Fibroblast of mammary gland (primary cell): ENCODE results near the gene MTURN.
"Not testable (repeated sequence)": the region's sequence is repeated elsewhere in the genome, so short reads cannot be mapped to it uniquely, and the experiment has no call there.

Experiments
- DNase-seq: peaks from one replicate; pipeline ENCODE4 v3.0.0-alpha.2; 2010; ENCODE audit warnings: low read depth
- H3K4me3 ChIP-seq: 2 replicates; pipeline ENCODE4 v1.5.1; 2011; ENCODE audit warnings: low read depth, mild to moderate bottlenecking, low read length, moderate library complexity; ENCODE audit not compliant: control insufficient read depth
- CTCF ChIP-seq: conservative IDR thresholded peaks from 2 replicates; pipeline ENCODE4 v1.5.1; 2011; ENCODE audit warnings: low read depth, low read length, inconsistent platforms; ENCODE audit not compliant: control insufficient read depth, insufficient read depth

The MTURN gene

DNA sequence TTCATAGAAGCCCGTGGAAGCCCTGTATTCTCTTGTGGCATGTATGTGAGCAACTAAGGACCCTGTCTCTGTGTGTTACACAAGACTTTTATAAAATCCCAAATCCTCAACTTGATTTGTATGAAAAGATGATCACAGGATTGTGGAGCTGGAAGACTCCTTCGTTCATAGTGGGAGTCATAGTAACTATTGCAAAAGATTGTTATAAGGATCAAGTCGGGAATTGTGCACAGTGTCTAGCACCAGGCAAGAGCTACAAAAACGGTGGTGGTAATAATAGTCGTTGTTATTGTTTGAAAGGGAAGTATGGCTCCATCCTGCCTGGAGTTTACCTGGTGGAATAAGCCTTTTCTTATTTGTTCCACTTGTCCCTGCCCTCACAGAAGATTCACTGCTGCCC, 42.8 kb upstream of the MTURN start:
- no peak overlapping the region for H3K4me3 ChIP-seq
- TF ChIP-seq CTCF, result no peak
- peak; percentile 45 for DNase-seq

GRCh38 chr7:30093420-30093952, 41.3 kb upstream of the MTURN start:
- no peak overlapping the region for H3K4me3 ChIP-seq
- TF ChIP-seq CTCF, result no peak
- peak; percentile 73 for DNase-seq

- not testable (repeated sequence) for H3K4me3 ChIP-seq, DNase-seq
Measured at GRCh38 chr7:30098599-30098998, 36.2 kb upstream of the MTURN start.

DNA sequence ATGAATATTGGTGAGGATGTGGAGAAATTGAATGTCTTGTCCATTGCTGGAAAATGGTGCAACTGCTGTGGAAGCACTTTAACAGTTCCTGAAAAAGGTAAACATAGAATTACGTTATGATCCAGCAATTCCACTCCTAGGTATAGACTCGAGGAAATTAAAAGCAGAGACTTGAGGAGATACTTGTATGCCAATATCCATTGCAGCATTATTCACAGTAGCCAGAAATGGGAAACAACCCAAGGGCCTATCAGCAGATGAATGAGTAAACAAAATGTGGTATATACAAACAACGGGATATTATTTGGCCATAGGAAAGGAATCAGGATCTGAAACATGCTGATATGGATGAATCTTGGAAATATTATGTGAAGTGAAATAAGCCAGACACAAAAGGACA, 32.5 kb upstream of the MTURN start:
- no peak for TF ChIP-seq CTCF
- H3K4me3 ChIP-seq, result no peak overlapping the region
- DNase-seq, result no peak

GRCh38 chr7:30104157-30104556, 30.6 kb upstream of the MTURN start:
- no peak overlapping the region for H3K4me3 ChIP-seq
- TF ChIP-seq CTCF, result no peak
- no peak for DNase-seq

- no peak overlapping the region for H3K4me3 ChIP-seq
- DNase-seq, result no peak
- TF ChIP-seq CTCF, result no peak
Measured at GRCh38 chr7:30112103-30112713, 22.6 kb upstream of the MTURN start.

GRCh38 chr7:30113144-30113543, 21.6 kb upstream of the MTURN start:
- H3K4me3 ChIP-seq, result no peak overlapping the region
- no peak for TF ChIP-seq CTCF
- DNase-seq, result no peak
